Esophagus muscularis mucosa (tissue), 3 donors: Measurements from ENCODE around the gene TRAF5.

Experiments used
- POLR2A ChIP-seq: fragments of 450-650 bp; IDR thresholded peaks from one replicate; pipeline ENCODE4 v1.6.1; 2017; ENCODE audit warnings: antibody characterized with exemption, moderate library complexity, mild to moderate bottlenecking, low read depth
- TF ChIP-seq, protein P1 (sequence below), 3 experiments: fragments of 200-600 bp in 2 of 3; fragments of 450-650 bp in 1 of 3; sonication (generic) in 2 of 3; IDR thresholded peaks; one replicate each; pipeline ENCODE4 v1.5.1; 2017 to 2019; ENCODE audit warnings: antibody characterized with exemption in 3 of 3, mild to moderate bottlenecking in 2 of 3, moderate library complexity in 1 of 3

DNA sequence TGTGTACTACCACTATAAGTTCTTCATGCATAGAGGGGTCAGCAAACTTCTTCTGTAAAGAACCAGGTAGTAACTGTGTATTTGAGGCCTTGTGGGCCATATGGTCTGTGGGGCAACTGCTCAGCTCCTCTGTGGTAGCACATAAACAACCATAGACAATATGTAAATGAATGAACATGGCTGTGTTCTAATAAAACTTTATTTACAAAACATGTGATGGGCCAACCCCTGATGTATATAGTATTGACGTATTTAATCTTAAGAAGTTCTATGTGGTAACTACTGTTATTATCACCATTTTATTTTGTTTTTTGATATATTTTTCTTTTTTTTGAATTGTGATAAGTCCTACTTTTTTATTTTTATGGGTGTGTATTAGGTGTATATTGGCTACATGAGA is 15.4 kb downstream of the TRAF5 start:
- TF ChIP-seq, protein P1, sequence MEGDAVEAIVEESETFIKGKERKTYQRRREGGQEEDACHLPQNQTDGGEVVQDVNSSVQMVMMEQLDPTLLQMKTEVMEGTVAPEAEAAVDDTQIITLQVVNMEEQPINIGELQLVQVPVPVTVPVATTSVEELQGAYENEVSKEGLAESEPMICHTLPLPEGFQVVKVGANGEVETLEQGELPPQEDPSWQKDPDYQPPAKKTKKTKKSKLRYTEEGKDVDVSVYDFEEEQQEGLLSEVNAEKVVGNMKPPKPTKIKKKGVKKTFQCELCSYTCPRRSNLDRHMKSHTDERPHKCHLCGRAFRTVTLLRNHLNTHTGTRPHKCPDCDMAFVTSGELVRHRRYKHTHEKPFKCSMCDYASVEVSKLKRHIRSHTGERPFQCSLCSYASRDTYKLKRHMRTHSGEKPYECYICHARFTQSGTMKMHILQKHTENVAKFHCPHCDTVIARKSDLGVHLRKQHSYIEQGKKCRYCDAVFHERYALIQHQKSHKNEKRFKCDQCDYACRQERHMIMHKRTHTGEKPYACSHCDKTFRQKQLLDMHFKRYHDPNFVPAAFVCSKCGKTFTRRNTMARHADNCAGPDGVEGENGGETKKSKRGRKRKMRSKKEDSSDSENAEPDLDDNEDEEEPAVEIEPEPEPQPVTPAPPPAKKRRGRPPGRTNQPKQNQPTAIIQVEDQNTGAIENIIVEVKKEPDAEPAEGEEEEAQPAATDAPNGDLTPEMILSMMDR (IDR thresholded peaks at IDR 0.05): no peak
- TF ChIP-seq POLR2A: no peak
